Mesenchymal stem cell (in vitro differentiated cells and primary cell): ENCODE results near the gene AHNAK.
"Not testable (repeated sequence)": the region's sequence is repeated elsewhere in the genome, so short reads cannot be mapped to it uniquely, and the experiment has no call there.

Experiments used
- DNase-seq: peaks from one replicate; pipeline ENCODE4 v3.0.0-alpha.2; 2013
- H2AFZ ChIP-seq: one replicate; pipeline ENCODE4 v1.6.1; 2013; ENCODE audit warnings: low read depth, mild to moderate bottlenecking, control low read depth, inconsistent platforms, low read length, moderate library complexity
- H2AK5ac ChIP-seq: 2 replicates; pipeline ENCODE4 v1.6.1; 2013; ENCODE audit warnings: low read length, moderate library complexity, mild to moderate bottlenecking, inconsistent platforms; ENCODE audit not compliant: severe bottlenecking
- H2BK120ac ChIP-seq: one replicate; pipeline ENCODE4 v1.6.1; 2013; ENCODE audit warnings: low read depth, mild to moderate bottlenecking, inconsistent platforms, low read length, moderate library complexity
- H2BK12ac ChIP-seq, 2 experiments: one replicate each; pipeline ENCODE4 v1.6.1; 2013; ENCODE audit warnings: inconsistent platforms in 2 of 2, low read length in 2 of 2, mild to moderate bottlenecking in 2 of 2, moderate library complexity in 2 of 2, control low read depth in 1 of 2
- H2BK15ac ChIP-seq: one replicate; pipeline ENCODE4 v1.6.1; 2013; ENCODE audit warnings: mild to moderate bottlenecking, low read depth, inconsistent platforms; ENCODE audit not compliant: poor library complexity, severe bottlenecking
- H2BK5ac ChIP-seq: 2 replicates; pipeline ENCODE4 v1.6.1; 2013; ENCODE audit warnings: low read depth, mild to moderate bottlenecking, low read length, control low read depth, inconsistent platforms; ENCODE audit not compliant: poor library complexity, severe bottlenecking
- H3K14ac ChIP-seq, 2 experiments: one replicate each; pipeline ENCODE4 v1.6.1; 2013; ENCODE audit warnings: inconsistent platforms in 2 of 2, low read length in 2 of 2, control low read depth in 1 of 2, mild to moderate bottlenecking in 1 of 2, moderate library complexity in 1 of 2
- H3K18ac ChIP-seq, 2 experiments: one replicate each; pipeline ENCODE4 v1.6.1; 2013; ENCODE audit warnings: inconsistent platforms in 2 of 2, low read length in 2 of 2, control low read depth in 1 of 2, low read depth in 1 of 2, mild to moderate bottlenecking in 1 of 2
- H3K23ac ChIP-seq, 2 experiments: one replicate each; pipeline ENCODE4 v1.6.1; 2013; ENCODE audit warnings: inconsistent platforms in 2 of 2, low read length in 2 of 2, mild to moderate bottlenecking in 2 of 2, moderate library complexity in 2 of 2, control low read depth in 1 of 2
- H3K27ac ChIP-seq: 2 replicates; pipeline ENCODE4 v1.5.1; 2013; ENCODE audit warnings: mild to moderate bottlenecking, moderate library complexity, low read length, control low read depth, inconsistent platforms; ENCODE audit not compliant: poor library complexity, severe bottlenecking
- H3K27me3 ChIP-seq, 2 experiments: 2 replicates each; pipeline versions ENCODE4 v1.6.1 to v1.7.0; 2013; ENCODE audit warnings: low read length in 2 of 2, mild to moderate bottlenecking in 2 of 2, moderate library complexity in 2 of 2, control low read depth in 1 of 2, inconsistent platforms in 1 of 2; ENCODE audit not compliant: control insufficient read depth in 1 of 2, insufficient read depth in 1 of 2
- H3K36me3 ChIP-seq, 2 experiments: 2 replicates each; pipeline versions ENCODE4 v1.6.1 to v1.7.0; 2013; ENCODE audit warnings: low read length in 2 of 2, control low read depth in 1 of 2, inconsistent platforms in 1 of 2, low read depth in 1 of 2, mild to moderate bottlenecking in 1 of 2; ENCODE audit not compliant: insufficient read depth in 2 of 2, control insufficient read depth in 1 of 2
- H3K4ac ChIP-seq, 2 experiments: one replicate each; pipeline ENCODE4 v1.6.1; 2013; ENCODE audit warnings: inconsistent platforms in 2 of 2, low read length in 2 of 2, mild to moderate bottlenecking in 2 of 2, moderate library complexity in 2 of 2, control low read depth in 1 of 2, low read depth in 1 of 2
- H3K4me1 ChIP-seq: 2 replicates; pipeline ENCODE4 v1.6.1; 2013; ENCODE audit warnings: low read depth, low read length, control low read depth; ENCODE audit not compliant: control insufficient read depth, insufficient read depth
- H3K4me2 ChIP-seq: 2 replicates; pipeline ENCODE4 v1.6.1; 2013; ENCODE audit warnings: low read length, mild to moderate bottlenecking, inconsistent platforms; ENCODE audit not compliant: poor library complexity, severe bottlenecking
- H3K4me3 ChIP-seq, 2 experiments: 2 replicates each; pipeline versions ENCODE4 v1.5.1 to v1.7.0; 2013; ENCODE audit warnings: low read length in 2 of 2, mild to moderate bottlenecking in 2 of 2, control low read depth in 1 of 2, low read depth in 1 of 2; ENCODE audit not compliant: insufficient read depth in 1 of 2
- H3K79me1 ChIP-seq: replicated peaks from 2 replicates; pipeline ENCODE4 v1.6.1; 2013; ENCODE audit warnings: mild to moderate bottlenecking, control low read depth, low read length, inconsistent platforms; ENCODE audit not compliant: poor library complexity, severe bottlenecking
- H3K9ac ChIP-seq: 2 replicates; pipeline ENCODE4 v1.7.0; 2013; ENCODE audit warnings: mild to moderate bottlenecking, low read length, moderate library complexity
- H3K9me3 ChIP-seq: 2 replicates; pipeline ENCODE4 v1.7.0; 2013; ENCODE audit warnings: mild to moderate bottlenecking, low read length; ENCODE audit not compliant: control insufficient read depth
- H4K8ac ChIP-seq: one replicate; pipeline ENCODE4 v1.6.1; 2013; ENCODE audit warnings: inconsistent platforms, mild to moderate bottlenecking, low read length, moderate library complexity
- H4K91ac ChIP-seq: one replicate; pipeline ENCODE4 v1.6.1; 2013; ENCODE audit warnings: mild to moderate bottlenecking, low read length, inconsistent platforms
- WGBS: methylation state at CpG from one replicate; pipeline ENCODE4 v1.1.7; 2013; ENCODE audit warnings: mixed read lengths; 5-methylcytosine and 5-hydroxymethylcytosine counted together

The AHNAK gene

DNA sequence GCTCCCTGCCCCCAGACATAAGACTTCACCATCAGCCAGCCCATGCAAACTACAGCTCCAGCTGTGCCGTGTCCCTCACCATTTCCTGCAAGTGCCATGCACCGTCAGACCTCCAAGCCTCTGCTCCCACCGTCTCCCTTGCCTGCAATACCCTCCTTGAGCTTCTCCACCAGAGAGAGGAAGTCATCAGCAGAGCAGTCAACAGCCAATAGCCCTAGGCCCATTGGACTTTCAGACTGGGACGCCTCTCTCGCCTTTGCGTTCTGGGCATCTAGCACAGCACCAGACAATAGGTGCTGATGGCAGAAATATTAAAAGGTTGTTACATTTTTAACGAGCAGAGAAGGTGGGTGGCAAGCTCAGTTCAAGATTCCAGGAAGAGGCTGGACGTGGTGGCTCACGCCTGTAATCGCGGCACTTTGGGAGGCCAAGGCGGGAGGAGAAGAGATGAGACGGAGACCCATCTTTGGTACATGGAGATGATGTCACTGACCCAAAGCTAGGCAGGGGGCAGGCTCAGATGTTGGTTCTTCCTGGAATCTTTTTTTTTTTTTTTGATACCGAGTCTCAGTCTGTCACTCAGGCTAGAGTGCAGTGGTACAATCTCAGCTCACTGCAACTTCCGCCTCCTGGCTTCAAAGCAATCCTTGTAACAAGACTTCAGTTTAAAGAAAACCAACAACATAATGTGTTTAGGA, 95.9 kb downstream of the AHNAK start:
- Histone ChIP-seq H3K23ac (no peak overlapping the region), H3K27ac (no peak overlapping the region), H2BK12ac (no peak overlapping the region)

GRCh38 chr11:62449912-62450311, 96.7 kb downstream of the AHNAK start:
- H3K4ac ChIP-seq, H2AFZ ChIP-seq, H3K18ac ChIP-seq, H3K4me2 ChIP-seq, H3K79me1 ChIP-seq, H3K9me3 ChIP-seq, H3K36me3 ChIP-seq, H3K27me3 ChIP-seq, H2BK12ac ChIP-seq, H3K14ac ChIP-seq, H3K9ac ChIP-seq, H2BK5ac ChIP-seq, H2BK120ac ChIP-seq, H2AK5ac ChIP-seq, DNase-seq, H2BK15ac ChIP-seq, H3K23ac ChIP-seq, H4K8ac ChIP-seq, H3K4me3 ChIP-seq, H4K91ac ChIP-seq, H3K27ac ChIP-seq: not testable (repeated sequence)
- peaks cover 13% of the 10 kb centered on the region for H3K4me1 ChIP-seq
- 84% methylated on average over 5 of the region's 7 CpGs for WGBS

More for the DNA sequence above, 95.9 kb downstream of the AHNAK start:
- H3K36me3 ChIP-seq, result peaks cover 0 to 2% of the 10 kb centered on the region in 2 experiments
- H2BK5ac ChIP-seq, result no peak overlapping the region
- no peak overlapping the region for H4K91ac ChIP-seq
- H3K14ac ChIP-seq, result no peak overlapping the region
- no peak overlapping the region for H3K4me2 ChIP-seq
- H3K4ac ChIP-seq, result no peak overlapping the region
- H4K8ac ChIP-seq, result no peak overlapping the region
- 93% methylated on average over 15 of the region's 15 CpGs for WGBS
- H2AFZ ChIP-seq, result no peak overlapping the region
- peaks cover 13% of the 10 kb centered on the region for H3K4me1 ChIP-seq
- no peaks in the 10 kb centered on the region for H3K27me3 ChIP-seq
- H3K4me3 ChIP-seq, result no peak overlapping the region
- H2BK120ac ChIP-seq, result no peak overlapping the region
- H3K18ac ChIP-seq, result no peak overlapping the region
- H3K9me3 ChIP-seq, result no peaks in the 10 kb centered on the region
- no peak overlapping the region for H3K9ac ChIP-seq
- no peak overlapping the region for H2BK15ac ChIP-seq
- no peaks in the 10 kb centered on the region for H3K79me1 ChIP-seq
- no peak overlapping the region for H2AK5ac ChIP-seq
- DNase-seq, result no peak

DNA sequence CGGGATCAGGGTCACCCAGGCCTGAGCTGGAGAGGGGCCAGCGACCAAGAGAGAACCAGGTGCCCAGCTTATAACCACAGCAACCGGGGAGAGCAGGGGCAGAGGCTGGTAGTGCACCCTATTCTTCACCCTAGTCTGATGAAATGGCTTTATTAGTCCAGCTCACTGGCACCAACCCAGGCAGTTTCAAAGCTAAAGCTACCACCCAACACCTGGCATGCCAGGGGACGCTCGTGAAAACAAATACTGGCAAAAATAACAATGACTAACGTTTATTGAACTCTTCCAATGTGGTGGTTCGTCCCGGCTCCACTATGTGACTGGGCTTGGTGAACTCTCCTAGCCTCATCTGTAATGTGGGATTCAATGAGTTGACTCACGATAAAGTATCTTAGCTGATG, 97.2 kb downstream of the AHNAK start:
- 92% methylated on average over 9 of the region's 9 CpGs for WGBS
- no peak overlapping the region for H3K18ac ChIP-seq
- DNase-seq, result no peak
- no peak overlapping the region for H2BK120ac ChIP-seq
- peaks cover 0 to 2% of the 10 kb centered on the region in 2 experiments for H3K36me3 ChIP-seq
- no peak overlapping the region for H4K8ac ChIP-seq
- no peak overlapping the region for H3K27ac ChIP-seq
- no peaks in the 10 kb centered on the region for H3K9me3 ChIP-seq
- H3K4ac ChIP-seq, result no peak overlapping the region
- peaks cover 15% of the 10 kb centered on the region for H3K4me1 ChIP-seq
- H3K27me3 ChIP-seq, result no peaks in the 10 kb centered on the region
- H4K91ac ChIP-seq, result no peak overlapping the region
- H3K79me1 ChIP-seq, result no peaks in the 10 kb centered on the region
- no peak overlapping the region for H2BK15ac ChIP-seq
- no peak overlapping the region for H3K4me2 ChIP-seq
- no peak overlapping the region for H3K9ac ChIP-seq
- H3K23ac ChIP-seq, result no peak overlapping the region
- no peak overlapping the region for H3K14ac ChIP-seq
- H3K4me3 ChIP-seq, result no peak overlapping the region
- no peak overlapping the region for H2BK5ac ChIP-seq
- no peak overlapping the region for H2BK12ac ChIP-seq
- H2AK5ac ChIP-seq, result peak overlapping the region; percentile 64
- H2AFZ ChIP-seq, result no peak overlapping the region

- Histone ChIP-seq H3K9me3 (no peaks in the 10 kb centered on the region), H3K4me1 (peaks cover 16% of the 10 kb centered on the region), H3K4me2 (no peak overlapping the region), H2AK5ac (peak overlapping the region; percentile 49), H4K8ac (peak overlapping the region; percentile 42), H3K27ac (no peak overlapping the region), H3K9ac (peak overlapping the region; percentile 97), H2BK120ac (no peak overlapping the region), H3K36me3 (no peaks in the 10 kb centered on the region), H3K18ac (no peak overlapping the region), H3K23ac (no peak overlapping the region), H2BK12ac (no peak overlapping the region), H3K4ac (no peak overlapping the region), H3K79me1 (no peaks in the 10 kb centered on the region), H3K14ac (peak overlapping the region in 1 of 2 experiments; percentile 26), H3K4me3 (no peak overlapping the region), H2AFZ (no peak overlapping the region), H3K27me3 (no peaks in the 10 kb centered on the region), H2BK5ac (no peak overlapping the region), H2BK15ac (no peak overlapping the region), H4K91ac (no peak overlapping the region)
- 96% methylated on average over 4 of the region's 5 CpGs for WGBS
- no peak for DNase-seq
Measured at GRCh38 chr11:62446091-62446490, 100.5 kb downstream of the AHNAK start.
